HEK293T (cell line): Measurements from ENCODE around the gene CPHXL2.

Source experiments
- BHLHE40 ChIP-seq: fragments of 450-650 bp; IDR thresholded peaks from 2 replicates; pipeline ENCODE4 v1.6.1; 2016; ENCODE audit warnings: mild to moderate bottlenecking, moderate library complexity, borderline replicate concordance
- ELF4 ChIP-seq: fragments of 450-650 bp; IDR thresholded peaks from 2 replicates; pipeline ENCODE4 v1.6.1; 2017; ENCODE audit warnings: antibody characterized with exemption
- FOXM1 ChIP-seq: fragments of 450-650 bp; IDR thresholded peaks from 2 replicates; pipeline ENCODE4 v1.6.1; 2017; ENCODE audit warnings: mild to moderate bottlenecking, borderline replicate concordance
- NFRKB ChIP-seq: fragments of 450-650 bp; IDR thresholded peaks from 2 replicates; pipeline ENCODE4 v1.6.1; 2016; ENCODE audit warnings: mild to moderate bottlenecking, moderate library complexity
- TARDBP ChIP-seq: fragments of 450-650 bp; IDR thresholded peaks from 2 replicates; pipeline ENCODE4 v1.6.1; 2016
- ZNF384 ChIP-seq: fragments of 450-650 bp; IDR thresholded peaks from 2 replicates; pipeline ENCODE4 v1.6.1; 2016

GRCh38 chr16:75618780-75619179 lies 58.0 kb downstream of the CPHXL2 start:
- TF ChIP-seq ELF4 = no peak
- no peak for TF ChIP-seq FOXM1
- no peak for TF ChIP-seq ZNF384
- TF ChIP-seq NFRKB = no peak
- no peak for TF ChIP-seq BHLHE40
- no peak for TF ChIP-seq TARDBP
